Fibroblast of skin of left biceps (primary cell): ENCODE measurements around the gene FAM210B.
"Not testable (repeated sequence)": the region's sequence is repeated elsewhere in the genome, so short reads cannot be mapped to it uniquely, and the experiment has no call there.

Source experiments
- DNase-seq, 2 experiments: peaks; one replicate each; pipeline ENCODE4 v3.0.0-alpha.2; 2013; ENCODE audit warnings: low read depth in 2 of 2

FAM210B gene

DNA sequence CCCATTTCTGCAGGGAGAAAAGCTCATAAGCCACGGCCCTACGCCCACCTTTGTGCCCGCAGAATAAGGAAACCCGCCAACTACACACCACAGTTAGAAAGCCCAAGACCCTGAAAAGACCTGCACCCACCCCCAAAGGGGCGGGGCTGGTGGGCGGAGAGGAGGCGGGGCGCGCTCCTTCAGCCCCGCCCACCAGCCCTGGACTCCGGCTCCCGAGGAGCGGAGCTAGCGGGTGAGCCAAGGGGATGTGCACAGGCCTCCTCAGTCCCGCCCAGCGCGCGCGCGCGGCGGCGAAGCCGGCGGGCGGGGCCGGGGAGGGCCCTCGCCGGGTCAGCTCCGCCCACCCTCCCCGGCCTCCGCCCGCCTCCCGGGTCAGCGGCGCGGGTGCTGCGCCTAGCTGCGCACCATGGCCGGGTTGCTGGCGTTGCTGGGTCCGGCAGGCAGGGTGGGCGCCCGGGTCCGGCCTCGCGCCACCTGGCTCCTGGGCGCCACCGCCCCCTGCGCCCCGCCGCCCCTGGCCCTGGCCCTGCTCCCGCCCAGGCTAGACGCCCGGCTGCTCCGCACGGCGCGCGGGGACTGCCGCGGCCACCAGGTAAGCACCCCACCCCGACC is at the start of gene FAM210B:
TSS of gene FAM210B (plus strand) at position 375 of the 612 bp plus-strand sequence. CDS start at position 407, 32 bp downstream.
- peak; percentile 57 to 68 for DNase-seq

GRCh38 chr20:56316051-56316450 is 42.7 kb upstream of the FAM210B start:
- DNase-seq = no peak

GRCh38 chr20:56316483-56316882 is 42.3 kb upstream of the FAM210B start:
- no peak for DNase-seq

GRCh38 chr20:56322681-56323080 is 36.1 kb upstream of the FAM210B start:
- peak; percentile 17 to 37 for DNase-seq

DNA sequence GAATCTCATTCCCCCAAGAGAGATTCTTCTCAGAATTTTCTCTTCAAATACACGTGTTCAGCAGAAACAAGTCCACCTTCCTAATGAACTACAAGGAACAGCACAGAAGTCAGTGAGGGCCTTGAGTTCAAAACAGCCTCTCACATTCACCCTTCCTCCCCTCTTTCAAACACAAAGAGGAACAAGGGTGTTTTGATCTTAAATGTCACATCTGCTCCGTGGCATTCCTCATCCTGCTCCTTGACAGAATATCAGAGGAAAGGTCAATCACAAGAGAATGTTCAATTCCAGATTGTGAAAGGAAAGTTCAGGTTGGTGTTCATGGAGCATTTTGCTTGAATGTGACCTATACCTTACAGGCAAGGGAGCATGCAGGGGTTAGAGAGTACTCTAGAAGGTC is 35.6 kb upstream of the FAM210B start:
- no peak for DNase-seq

DNA sequence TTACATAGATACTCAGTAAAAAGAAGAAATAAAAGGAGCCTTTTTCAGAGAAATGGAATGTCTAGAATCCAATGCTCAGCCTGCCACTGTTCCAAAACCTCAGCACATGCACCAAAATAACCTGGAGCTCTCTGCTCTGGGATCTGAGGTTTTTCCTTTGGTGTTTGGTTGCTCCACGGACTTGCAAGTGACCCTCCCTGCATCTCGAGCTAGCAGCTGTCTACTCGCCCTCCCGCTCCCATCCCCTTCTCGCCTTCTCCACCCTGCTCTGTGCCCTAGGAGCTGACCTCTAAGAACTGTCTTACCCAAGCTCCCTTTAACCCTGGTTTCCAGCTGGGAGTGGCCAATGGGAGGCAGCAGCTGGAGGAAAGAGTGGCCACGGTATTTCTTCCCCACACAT is 35.1 kb upstream of the FAM210B start:
- no peak for DNase-seq

DNA sequence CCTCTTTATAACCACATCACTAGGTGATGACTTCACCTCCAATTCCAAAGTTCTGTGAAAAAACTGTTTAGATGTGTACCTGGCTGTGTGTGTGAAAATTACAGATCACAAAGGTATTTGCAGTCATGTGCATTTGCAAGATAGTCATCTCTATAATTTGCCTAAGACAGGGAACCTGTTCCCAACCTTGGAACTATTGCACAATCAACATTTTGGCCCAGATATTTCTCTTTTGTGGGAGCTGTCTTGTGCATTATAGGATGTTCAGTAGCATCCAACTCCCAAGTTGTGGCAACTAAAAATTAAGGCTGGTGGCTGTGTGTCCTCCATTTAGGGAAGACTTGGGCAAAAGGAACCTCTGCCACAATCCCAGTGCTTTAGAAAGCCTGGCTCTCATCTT is 34.0 kb upstream of the FAM210B start:
- no peak for DNase-seq

- DNase-seq = no peak
These were observed 29.9 kb upstream of the FAM210B start for GRCh38 chr20:56328861-56329260.

- DNase-seq = not testable (repeated sequence)
These were observed 22.1 kb upstream of the FAM210B start for GRCh38 chr20:56336709-56337108.

- DNase-seq = no peak
These were observed 16.0 kb upstream of the FAM210B start for GRCh38 chr20:56342783-56343182.

DNA sequence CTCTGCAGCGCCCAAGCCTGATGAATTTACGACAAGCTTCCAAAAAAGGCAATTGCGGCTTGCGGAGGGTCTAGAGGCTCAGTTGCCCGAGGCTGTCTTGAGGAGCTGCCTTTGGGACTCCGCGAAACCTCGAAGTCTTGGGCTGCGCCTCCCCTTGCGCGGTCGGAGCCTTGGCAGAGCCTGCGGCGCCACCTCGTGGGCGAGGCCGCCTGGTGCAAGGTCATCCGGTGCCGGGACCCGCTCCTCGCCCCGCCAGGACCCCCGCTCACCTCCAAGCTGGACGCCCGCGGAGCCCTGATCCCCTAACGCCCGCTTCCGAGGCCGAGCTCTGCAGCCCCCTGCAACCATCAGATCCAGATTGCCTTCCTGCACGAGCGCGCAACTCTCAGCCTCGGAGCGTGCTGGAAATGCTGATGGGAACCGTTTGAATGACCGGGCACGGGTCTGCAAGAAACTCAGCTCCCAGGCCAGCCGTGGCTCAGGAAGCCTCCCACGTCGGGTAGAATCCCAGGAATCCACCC is 14.9 kb upstream of the FAM210B start:
- DNase-seq = no peak

- DNase-seq = no peak
These were observed 12.9 kb upstream of the FAM210B start for GRCh38 chr20:56345911-56346310.

DNA sequence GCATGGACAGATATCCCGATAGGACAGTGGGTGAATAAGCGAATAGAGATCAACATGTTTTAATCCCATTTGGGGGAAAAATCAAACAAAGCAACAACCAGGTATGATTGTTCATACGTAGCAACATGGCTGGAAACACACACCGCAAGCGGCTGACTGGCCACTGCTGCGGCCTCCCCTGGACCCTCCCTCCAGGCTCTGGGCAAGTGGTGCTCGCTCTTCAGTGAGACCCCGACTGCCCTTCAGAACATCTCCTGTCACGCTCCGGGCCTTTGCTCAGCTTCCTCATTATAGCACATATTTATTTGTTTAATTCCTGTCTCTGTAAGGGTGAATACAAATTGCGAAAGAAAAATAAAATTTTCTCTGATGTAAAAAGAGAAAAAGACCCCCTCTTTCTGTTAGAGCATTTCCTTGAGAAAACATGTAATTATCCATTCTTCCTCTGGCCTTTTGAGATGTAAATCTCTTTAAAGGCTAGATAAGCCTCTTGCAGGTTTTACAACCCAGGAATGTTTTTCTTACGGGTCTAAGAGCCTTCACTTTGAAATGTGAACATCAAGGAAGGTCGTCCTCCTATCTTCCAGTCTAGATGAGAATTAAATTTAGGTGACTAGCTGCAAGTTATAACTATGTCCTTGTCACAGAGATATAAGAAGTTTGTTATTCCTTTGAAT is 11.0 kb upstream of the FAM210B start:
- no peak for DNase-seq

DNA sequence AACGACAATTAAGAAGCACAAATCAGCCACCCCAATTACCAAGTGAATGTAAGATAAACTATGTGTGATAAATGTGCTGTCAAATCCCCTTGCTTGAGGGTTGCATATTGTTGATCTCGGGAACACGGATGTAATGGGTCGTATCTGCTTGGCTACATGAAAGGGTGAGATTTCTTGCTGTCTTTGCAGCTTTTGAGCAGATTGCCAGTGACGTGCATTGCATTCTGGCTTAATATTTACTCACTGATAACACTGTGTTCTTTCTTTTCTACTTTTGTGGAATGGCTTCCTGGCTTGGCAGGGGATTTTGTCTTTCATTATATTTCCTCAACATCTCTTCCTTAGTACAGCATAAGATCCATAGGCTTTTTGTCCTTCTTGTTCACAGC is 10.5 kb upstream of the FAM210B start:
- no peak for DNase-seq

GRCh38 chr20:56348746-56349145 is 10.0 kb upstream of the FAM210B start:
- DNase-seq = no peak

DNA sequence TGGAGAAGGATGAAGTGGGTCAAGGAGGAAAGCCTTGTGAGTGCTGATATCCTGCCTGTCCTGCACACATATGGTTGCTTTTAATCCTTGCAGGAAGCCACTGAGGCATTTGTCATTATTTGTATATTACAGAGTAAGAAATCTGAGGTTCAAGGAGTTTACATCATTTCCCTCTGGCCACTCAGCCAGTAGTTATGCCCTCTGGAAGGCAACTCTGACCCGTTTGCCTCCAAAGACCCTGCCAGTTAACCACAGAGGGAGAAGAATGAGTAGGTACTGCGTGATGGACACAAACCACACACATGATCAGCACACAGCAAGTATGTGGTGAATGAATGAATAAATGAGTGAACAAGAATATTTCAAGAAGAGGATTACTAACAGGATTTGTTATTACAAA is 7.9 kb upstream of the FAM210B start:
- DNase-seq = no peak

DNA sequence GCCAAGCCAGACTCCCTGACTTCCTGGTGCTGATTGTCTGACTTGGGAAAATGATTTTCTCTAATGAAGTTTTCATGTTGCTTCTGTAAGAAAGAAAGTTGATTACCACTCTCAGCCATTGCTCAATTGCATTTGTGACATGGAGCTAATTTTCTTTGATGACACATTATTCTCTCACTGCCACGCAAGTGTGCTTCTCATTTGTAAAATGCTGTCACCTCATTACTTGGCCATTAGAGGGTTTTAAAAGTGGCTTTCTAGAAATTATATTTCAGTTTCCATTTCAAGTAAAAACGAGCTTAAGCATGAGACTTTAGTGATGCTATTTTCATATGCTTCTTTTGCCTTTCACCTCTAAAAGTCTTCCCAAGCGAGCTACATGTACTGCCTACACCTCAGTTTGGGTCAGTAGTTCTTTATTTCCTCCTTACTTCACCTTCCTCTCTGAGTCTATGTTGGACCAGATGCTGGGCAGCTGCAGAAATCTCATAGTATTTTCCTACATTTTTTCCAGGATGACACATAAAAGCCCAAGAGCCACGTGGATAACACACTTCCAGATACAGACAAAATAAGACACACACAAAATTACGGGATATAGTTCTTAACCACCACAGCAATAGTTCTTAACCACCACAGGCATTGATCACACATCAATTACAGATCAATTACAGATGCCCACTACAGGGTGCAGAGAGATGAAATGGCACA is 6.3 kb upstream of the FAM210B start:
- no peak for DNase-seq

GRCh38 chr20:56353356-56353755 is 5.4 kb upstream of the FAM210B start:
- DNase-seq = no peak

DNA sequence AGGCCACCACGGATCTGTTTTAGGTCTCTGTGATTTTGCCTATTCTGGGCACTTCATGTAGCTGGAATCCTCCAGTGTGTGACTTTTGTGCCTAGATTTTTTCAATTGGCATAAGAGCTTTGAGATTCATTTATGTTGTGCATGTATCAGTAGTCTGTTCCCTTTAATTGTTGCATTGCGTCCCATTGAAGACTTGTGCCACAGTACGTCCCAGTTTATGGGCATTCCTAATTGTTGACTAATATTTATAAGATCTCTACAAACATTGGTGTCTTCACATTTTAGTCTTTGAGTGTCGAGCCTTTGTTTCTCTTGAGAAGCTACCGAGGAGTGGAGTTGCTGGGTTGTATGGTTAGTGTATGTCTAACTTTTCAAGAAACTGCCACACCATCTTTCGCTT is 704 bp upstream of the FAM210B start:
- no peak for DNase-seq

DNA sequence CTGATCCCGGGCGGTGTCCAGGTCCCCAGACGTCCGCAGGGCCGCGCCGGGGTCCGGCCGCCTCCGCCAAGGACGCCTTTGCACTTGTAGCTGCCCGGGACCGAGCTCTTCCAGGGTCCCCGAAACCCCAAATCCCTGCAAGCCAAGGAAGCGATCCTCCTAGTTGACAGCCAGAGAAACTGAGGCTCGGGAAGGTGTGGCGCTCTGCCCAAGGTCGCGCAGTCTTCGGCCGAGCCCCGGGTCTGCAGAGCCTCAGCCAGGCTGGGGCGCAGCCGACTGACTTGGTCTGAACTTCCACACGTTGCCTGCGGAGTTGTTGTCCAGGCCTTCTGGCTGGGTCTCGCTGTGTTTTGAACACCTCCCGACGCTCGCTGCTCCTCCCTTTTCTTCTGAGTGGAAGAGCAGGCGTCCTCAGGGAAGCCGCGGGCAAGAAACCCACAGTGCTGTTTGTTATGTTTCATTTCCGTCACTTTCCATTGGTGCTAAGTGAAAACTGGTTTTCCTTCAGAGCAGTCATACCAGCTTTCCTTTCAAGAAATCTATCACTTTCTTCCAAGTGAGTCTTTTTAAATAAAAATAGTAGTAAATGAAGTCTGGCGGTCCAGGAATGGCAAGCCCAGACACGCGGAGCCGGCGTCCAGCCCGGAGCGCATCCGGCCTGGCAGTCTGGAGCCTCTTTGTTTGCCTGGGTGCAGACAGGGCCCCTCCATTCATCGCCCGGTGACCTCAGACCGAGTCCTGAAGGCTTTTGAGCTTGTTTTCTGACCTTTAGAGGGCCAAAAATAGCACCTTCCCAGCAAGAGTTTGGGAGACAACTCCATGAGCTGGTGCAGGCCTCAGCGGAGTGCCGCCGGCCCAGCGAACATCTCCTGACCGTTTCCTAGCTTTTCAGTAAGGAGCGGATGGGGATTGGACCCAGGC is 698 bp downstream of the FAM210B start:
- no peak for DNase-seq

- DNase-seq = no peak
These were observed 1.5 kb downstream of the FAM210B start for GRCh38 chr20:56360133-56360907.
